ENCODE results near the gene B4GALT2. TPM values are rescaled to one million over a fixed set of nuclear protein-coding genes. Genes with fewer than 3 reads are reported as not detected.

Gene B4GALT2
- total and polyA plus RNA-seq, 10 of the 15 experiments (the other 5 are each of a cell fraction or from before 2014, with no cell fraction given), result 0.98 to 61.0 (median 23.4) TPM

DNA sequence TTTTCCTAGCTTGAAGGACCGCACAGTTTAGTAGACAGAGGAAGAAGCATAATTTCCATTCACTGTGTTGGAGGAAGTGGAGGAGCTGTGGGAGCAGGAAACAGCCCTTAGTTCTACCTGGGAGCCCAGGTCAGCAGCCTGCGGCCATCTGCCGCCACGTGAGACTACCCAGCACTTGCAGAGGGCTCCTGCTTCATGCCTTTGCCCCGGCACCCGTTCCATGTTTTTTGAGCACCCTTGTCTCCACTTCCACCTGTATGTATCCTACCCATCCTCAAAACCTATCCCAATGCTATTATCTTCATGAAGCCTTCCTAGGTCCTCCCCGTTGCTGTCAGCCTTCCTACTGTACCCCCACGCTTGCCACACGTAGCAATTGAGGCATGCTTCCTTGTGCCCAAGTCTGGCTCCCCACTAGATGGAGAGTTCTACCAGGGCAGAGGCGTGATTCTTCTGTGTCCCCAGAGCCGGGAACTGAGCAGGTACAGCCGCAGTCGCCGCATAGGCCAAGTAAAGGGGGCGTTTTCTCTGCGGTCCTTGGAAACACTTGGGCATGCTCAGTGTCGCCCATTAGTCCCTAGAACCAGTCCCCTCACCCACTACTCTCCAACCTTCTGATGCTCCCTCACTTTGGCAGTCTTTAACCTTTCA lies 50.4 kb downstream of the B4GALT2 start (continued):
- TF ChIP-seq USF1 (IDR thresholded peaks at IDR 0.05; ENCODE audit: borderline replicate concordance, extremely low read length, insufficient read depth, low read depth, low read length) (no peak), NFXL1 (IDR thresholded peaks at IDR 0.05; ENCODE audit: borderline replicate concordance) (no peak), RAD21 (IDR thresholded peaks at IDR 0.05; ENCODE audit: insufficient read depth, low read depth, low read length) (no peak), ASH2L (IDR thresholded peaks at IDR 0.05; ENCODE audit: borderline replicate concordance, low read depth) (no peak), SRF (IDR thresholded peaks at IDR 0.05; ENCODE audit: low read depth in 2 of 2, low read length in 2 of 2) (0 out of 4 replicates have a peak, but pooled peaks of 1 of the 2 experiments have one; percentile 8), SUPT20H (IDR thresholded peaks at IDR 0.05; ENCODE audit: borderline replicate concordance, control insufficient read depth, low read depth, low read length) (no peak), SREBF2 (IDR thresholded peaks at IDR 0.05; ENCODE audit: low read length) (no peak), ATF2 (IDR thresholded peaks at IDR 0.05; ENCODE audit: low read length) (no peak), CEBPB (IDR thresholded peaks at IDR 0.05; ENCODE audit: borderline replicate concordance in 1 of 2, low read depth in 2 of 2, low read length in 2 of 2) (no peak)
- TF ChIP-seq, protein P1, sequence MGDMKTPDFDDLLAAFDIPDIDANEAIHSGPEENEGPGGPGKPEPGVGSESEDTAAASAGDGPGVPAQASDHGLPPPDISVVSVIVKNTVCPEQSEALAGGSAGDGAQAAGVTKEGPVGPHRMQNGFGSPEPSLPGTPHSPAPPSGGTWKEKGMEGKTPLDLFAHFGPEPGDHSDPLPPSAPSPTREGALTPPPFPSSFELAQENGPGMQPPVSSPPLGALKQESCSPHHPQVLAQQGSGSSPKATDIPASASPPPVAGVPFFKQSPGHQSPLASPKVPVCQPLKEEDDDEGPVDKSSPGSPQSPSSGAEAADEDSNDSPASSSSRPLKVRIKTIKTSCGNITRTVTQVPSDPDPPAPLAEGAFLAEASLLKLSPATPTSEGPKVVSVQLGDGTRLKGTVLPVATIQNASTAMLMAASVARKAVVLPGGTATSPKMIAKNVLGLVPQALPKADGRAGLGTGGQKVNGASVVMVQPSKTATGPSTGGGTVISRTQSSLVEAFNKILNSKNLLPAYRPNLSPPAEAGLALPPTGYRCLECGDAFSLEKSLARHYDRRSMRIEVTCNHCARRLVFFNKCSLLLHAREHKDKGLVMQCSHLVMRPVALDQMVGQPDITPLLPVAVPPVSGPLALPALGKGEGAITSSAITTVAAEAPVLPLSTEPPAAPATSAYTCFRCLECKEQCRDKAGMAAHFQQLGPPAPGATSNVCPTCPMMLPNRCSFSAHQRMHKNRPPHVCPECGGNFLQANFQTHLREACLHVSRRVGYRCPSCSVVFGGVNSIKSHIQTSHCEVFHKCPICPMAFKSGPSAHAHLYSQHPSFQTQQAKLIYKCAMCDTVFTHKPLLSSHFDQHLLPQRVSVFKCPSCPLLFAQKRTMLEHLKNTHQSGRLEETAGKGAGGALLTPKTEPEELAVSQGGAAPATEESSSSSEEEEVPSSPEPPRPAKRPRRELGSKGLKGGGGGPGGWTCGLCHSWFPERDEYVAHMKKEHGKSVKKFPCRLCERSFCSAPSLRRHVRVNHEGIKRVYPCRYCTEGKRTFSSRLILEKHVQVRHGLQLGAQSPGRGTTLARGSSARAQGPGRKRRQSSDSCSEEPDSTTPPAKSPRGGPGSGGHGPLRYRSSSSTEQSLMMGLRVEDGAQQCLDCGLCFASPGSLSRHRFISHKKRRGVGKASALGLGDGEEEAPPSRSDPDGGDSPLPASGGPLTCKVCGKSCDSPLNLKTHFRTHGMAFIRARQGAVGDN (IDR thresholded peaks at IDR 0.05), result no peak
- TF ChIP-seq, protein P2, sequence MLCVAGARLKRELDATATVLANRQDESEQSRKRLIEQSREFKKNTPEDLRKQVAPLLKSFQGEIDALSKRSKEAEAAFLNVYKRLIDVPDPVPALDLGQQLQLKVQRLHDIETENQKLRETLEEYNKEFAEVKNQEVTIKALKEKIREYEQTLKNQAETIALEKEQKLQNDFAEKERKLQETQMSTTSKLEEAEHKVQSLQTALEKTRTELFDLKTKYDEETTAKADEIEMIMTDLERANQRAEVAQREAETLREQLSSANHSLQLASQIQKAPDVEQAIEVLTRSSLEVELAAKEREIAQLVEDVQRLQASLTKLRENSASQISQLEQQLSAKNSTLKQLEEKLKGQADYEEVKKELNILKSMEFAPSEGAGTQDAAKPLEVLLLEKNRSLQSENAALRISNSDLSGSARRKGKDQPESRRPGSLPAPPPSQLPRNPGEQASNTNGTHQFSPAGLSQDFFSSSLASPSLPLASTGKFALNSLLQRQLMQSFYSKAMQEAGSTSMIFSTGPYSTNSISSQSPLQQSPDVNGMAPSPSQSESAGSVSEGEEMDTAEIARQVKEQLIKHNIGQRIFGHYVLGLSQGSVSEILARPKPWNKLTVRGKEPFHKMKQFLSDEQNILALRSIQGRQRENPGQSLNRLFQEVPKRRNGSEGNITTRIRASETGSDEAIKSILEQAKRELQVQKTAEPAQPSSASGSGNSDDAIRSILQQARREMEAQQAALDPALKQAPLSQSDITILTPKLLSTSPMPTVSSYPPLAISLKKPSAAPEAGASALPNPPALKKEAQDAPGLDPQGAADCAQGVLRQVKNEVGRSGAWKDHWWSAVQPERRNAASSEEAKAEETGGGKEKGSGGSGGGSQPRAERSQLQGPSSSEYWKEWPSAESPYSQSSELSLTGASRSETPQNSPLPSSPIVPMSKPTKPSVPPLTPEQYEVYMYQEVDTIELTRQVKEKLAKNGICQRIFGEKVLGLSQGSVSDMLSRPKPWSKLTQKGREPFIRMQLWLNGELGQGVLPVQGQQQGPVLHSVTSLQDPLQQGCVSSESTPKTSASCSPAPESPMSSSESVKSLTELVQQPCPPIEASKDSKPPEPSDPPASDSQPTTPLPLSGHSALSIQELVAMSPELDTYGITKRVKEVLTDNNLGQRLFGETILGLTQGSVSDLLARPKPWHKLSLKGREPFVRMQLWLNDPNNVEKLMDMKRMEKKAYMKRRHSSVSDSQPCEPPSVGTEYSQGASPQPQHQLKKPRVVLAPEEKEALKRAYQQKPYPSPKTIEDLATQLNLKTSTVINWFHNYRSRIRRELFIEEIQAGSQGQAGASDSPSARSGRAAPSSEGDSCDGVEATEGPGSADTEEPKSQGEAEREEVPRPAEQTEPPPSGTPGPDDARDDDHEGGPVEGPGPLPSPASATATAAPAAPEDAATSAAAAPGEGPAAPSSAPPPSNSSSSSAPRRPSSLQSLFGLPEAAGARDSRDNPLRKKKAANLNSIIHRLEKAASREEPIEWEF (IDR thresholded peaks at IDR 0.05; ENCODE audit: insufficient replicate concordance, low read depth, low read length), result no peak
- TF ChIP-seq, protein P3, sequence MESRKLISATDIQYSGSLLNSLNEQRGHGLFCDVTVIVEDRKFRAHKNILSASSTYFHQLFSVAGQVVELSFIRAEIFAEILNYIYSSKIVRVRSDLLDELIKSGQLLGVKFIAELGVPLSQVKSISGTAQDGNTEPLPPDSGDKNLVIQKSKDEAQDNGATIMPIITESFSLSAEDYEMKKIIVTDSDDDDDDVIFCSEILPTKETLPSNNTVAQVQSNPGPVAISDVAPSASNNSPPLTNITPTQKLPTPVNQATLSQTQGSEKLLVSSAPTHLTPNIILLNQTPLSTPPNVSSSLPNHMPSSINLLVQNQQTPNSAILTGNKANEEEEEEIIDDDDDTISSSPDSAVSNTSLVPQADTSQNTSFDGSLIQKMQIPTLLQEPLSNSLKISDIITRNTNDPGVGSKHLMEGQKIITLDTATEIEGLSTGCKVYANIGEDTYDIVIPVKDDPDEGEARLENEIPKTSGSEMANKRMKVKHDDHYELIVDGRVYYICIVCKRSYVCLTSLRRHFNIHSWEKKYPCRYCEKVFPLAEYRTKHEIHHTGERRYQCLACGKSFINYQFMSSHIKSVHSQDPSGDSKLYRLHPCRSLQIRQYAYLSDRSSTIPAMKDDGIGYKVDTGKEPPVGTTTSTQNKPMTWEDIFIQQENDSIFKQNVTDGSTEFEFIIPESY (IDR thresholded peaks at IDR 0.05), result no peak

All from GM12878 (cell line).